ENCODE measurements around the gene GRHL1. TPM values are rescaled to one million over a fixed set of nuclear protein-coding genes. Genes with fewer than 3 reads are reported as not detected.
"Not testable (repeated sequence)": the region's sequence is repeated elsewhere in the genome, so short reads cannot be mapped to it uniquely, and the experiment has no call there.

GRHL1 gene
- total RNA-seq, 1 experiment from 2014 or later, result 2.5 TPM

DNA sequence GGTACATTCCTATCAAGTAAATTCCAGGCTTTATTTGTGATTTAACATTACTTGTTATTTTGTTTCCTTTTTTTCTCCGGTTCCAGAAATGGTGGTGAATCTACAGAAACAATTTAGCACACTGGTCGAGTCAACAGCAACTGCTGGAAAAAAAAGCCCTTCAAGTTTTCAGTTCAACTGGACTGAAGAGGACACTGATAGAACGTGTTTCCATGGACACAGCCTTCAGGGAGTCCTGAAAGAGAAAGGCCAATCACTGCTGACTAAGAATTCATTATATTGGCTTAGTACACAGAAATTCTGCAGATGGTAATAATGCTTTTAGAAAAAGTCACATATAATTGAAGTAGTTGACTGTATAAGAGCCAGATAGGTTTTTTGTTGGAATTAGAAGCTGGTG is 32.0 kb upstream of the GRHL1 start:
- no peak overlapping the region for H2BK15ac ChIP-seq (ENCODE audit: low read depth, low read length)
- H2AFZ ChIP-seq (ENCODE audit: low read length), result no peak overlapping the region
- no peaks in the 10 kb centered on the region for H3K79me1 ChIP-seq (ENCODE audit: insufficient read depth, low read depth, low read length, poor library complexity, severe bottlenecking)
- H4K5ac ChIP-seq (ENCODE audit: insufficient read length, low read depth, low read length), result no peak overlapping the region
- H2BK12ac ChIP-seq (ENCODE audit: insufficient read length, low read depth, low read length), result no peak overlapping the region
- H3K4me2 ChIP-seq (ENCODE audit: insufficient read depth, insufficient read length, low read length), result no peak overlapping the region
- no peaks in the 10 kb centered on the region for H3K79me2 ChIP-seq (ENCODE audit: insufficient read depth, low read length)
- no CpG with 5 or more reads among the region's 3 CpGs for WGBS (ENCODE audit: extremely low coverage, insufficient read length, low lambda C conversion rate)
- no peak overlapping the region for H3K18ac ChIP-seq (ENCODE audit: insufficient read length, low read depth, low read length)
- Mint-ChIP-seq H3K36me3 (ENCODE audit: insufficient read depth in 1 of 3, low read depth in 3 of 3) (peaks cover 0 to 34% (median 15%) of the 10 kb centered on the region in 3 experiments; a peak in 6 of 7 replicates), H3K4me1 (no peaks in the 10 kb centered on the region), H3K27me3 (ENCODE audit: low read depth) (no peaks in the 10 kb centered on the region), H3K9me3 (no peaks in the 10 kb centered on the region), H3K27ac (no peak overlapping the region), H3K4me3 (no peak overlapping the region)
- H3K27ac ChIP-seq (ENCODE audit: insufficient read length, low read depth, low read length), result no peak overlapping the region
- no peak overlapping the region for H3K9ac ChIP-seq (ENCODE audit: extremely low read depth, insufficient read length, low read length)
- no peak overlapping the region for H3K14ac ChIP-seq (ENCODE audit: insufficient read depth, low read length)
- no peaks in the 10 kb centered on the region for H3K4me1 ChIP-seq (ENCODE audit: insufficient read depth, low read length)
- H2BK5ac ChIP-seq (ENCODE audit: insufficient read length, low read length), result no peak overlapping the region
- no peak overlapping the region for H4K8ac ChIP-seq (replicated peaks; ENCODE audit: insufficient read length, low read depth, low read length)
- H3K56ac ChIP-seq (ENCODE audit: insufficient read length, low read depth, low read length), result no peak overlapping the region
- no peak overlapping the region for H4K91ac ChIP-seq (ENCODE audit: insufficient read length, low read depth, low read length)
- no peak for DNase-seq
- no peak overlapping the region for H2BK20ac ChIP-seq (ENCODE audit: low read depth, low read length, poor library complexity, severe bottlenecking)
- H3T11ph ChIP-seq (ENCODE audit: low read length), result no peak overlapping the region
- no peaks in the 10 kb centered on the region for H4K20me1 ChIP-seq (ENCODE audit: control insufficient read depth, insufficient read depth, insufficient read length)
- no peaks in the 10 kb centered on the region for H3K23me2 ChIP-seq (ENCODE audit: insufficient read length, low read depth, low read length, poor library complexity, severe bottlenecking)
- no peak overlapping the region for H2AK5ac ChIP-seq (ENCODE audit: insufficient read length, low read length)
- H3K27me3 ChIP-seq (ENCODE audit: insufficient read depth, low read length), result no peaks in the 10 kb centered on the region
- no peak overlapping the region for H3K23ac ChIP-seq (ENCODE audit: insufficient read length, low read depth, low read length)
- H3K4ac ChIP-seq (ENCODE audit: low read depth, low read length), result no peak overlapping the region
- TF ChIP-seq, protein P1, sequence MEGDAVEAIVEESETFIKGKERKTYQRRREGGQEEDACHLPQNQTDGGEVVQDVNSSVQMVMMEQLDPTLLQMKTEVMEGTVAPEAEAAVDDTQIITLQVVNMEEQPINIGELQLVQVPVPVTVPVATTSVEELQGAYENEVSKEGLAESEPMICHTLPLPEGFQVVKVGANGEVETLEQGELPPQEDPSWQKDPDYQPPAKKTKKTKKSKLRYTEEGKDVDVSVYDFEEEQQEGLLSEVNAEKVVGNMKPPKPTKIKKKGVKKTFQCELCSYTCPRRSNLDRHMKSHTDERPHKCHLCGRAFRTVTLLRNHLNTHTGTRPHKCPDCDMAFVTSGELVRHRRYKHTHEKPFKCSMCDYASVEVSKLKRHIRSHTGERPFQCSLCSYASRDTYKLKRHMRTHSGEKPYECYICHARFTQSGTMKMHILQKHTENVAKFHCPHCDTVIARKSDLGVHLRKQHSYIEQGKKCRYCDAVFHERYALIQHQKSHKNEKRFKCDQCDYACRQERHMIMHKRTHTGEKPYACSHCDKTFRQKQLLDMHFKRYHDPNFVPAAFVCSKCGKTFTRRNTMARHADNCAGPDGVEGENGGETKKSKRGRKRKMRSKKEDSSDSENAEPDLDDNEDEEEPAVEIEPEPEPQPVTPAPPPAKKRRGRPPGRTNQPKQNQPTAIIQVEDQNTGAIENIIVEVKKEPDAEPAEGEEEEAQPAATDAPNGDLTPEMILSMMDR (conservative IDR thresholded peaks at IDR 0.05), result no peak
- H3K9me3 ChIP-seq (ENCODE audit: control insufficient read depth, low read depth, low read length), result no peaks in the 10 kb centered on the region
- H2BK120ac ChIP-seq (ENCODE audit: low read depth, low read length, poor library complexity, severe bottlenecking), result no peak overlapping the region

DNA sequence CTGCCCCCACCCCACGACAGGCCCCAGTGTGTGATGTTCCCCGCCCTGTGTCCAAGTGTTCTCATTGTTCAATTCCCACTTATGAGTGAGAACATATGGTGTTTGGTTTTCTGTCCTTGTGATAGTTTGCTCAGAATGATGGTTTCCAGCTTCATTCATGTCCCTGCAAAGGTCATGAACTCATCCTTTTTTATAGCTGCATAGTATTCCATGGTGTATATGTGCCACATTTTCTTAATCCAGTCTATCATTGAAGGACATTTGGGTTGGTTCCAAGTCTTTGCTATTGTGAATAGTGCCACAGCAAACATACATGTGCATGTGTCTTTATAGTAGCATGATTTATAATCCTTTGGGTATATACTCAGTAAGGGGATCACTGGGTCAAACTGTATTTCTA is 24.5 kb upstream of the GRHL1 start:
- not testable (repeated sequence) for H3K23ac ChIP-seq (ENCODE audit: insufficient read length, low read depth, low read length); H2BK5ac ChIP-seq (ENCODE audit: insufficient read length, low read length); H3K9me3 ChIP-seq (ENCODE audit: control insufficient read depth, low read depth, low read length); H2AK5ac ChIP-seq (ENCODE audit: insufficient read length, low read length); H3K18ac ChIP-seq (ENCODE audit: insufficient read length, low read depth, low read length); H2AFZ ChIP-seq (ENCODE audit: low read length); H3K23me2 ChIP-seq (ENCODE audit: insufficient read length, low read depth, low read length, poor library complexity, severe bottlenecking); H2BK12ac ChIP-seq (ENCODE audit: insufficient read length, low read depth, low read length); H3K4ac ChIP-seq (ENCODE audit: low read depth, low read length); H3K27me3 Mint-ChIP-seq (ENCODE audit: low read depth); H2BK15ac ChIP-seq (ENCODE audit: low read depth, low read length); H2BK120ac ChIP-seq (ENCODE audit: low read depth, low read length, poor library complexity, severe bottlenecking); DNase-seq; H4K91ac ChIP-seq (ENCODE audit: insufficient read length, low read depth, low read length); H3K4me3 Mint-ChIP-seq; H3K4me2 ChIP-seq (ENCODE audit: insufficient read depth, insufficient read length, low read length); H4K20me1 ChIP-seq (ENCODE audit: control insufficient read depth, insufficient read depth, insufficient read length); H3K79me1 ChIP-seq (ENCODE audit: insufficient read depth, low read depth, low read length, poor library complexity, severe bottlenecking); H3K4me1 ChIP-seq (ENCODE audit: insufficient read depth, low read length); H3T11ph ChIP-seq (ENCODE audit: low read length); H3K4me1 Mint-ChIP-seq; H3K9me3 Mint-ChIP-seq; H4K5ac ChIP-seq (ENCODE audit: insufficient read length, low read depth, low read length); H3K27ac Mint-ChIP-seq; H3K27ac ChIP-seq (ENCODE audit: insufficient read length, low read depth, low read length); H3K56ac ChIP-seq (ENCODE audit: insufficient read length, low read depth, low read length); H3K14ac ChIP-seq (ENCODE audit: insufficient read depth, low read length); H4K8ac ChIP-seq (replicated peaks; ENCODE audit: insufficient read length, low read depth, low read length); H3K9ac ChIP-seq (ENCODE audit: extremely low read depth, insufficient read length, low read length); H2BK20ac ChIP-seq (ENCODE audit: low read depth, low read length, poor library complexity, severe bottlenecking); H3K27me3 ChIP-seq (ENCODE audit: insufficient read depth, low read length); H3K79me2 ChIP-seq (ENCODE audit: insufficient read depth, low read length)
- WGBS (ENCODE audit: extremely low coverage, insufficient read length, low lambda C conversion rate), result no CpG with 5 or more reads among the region's 2 CpGs
- peaks cover 20 to 56% (median 38%) of the 10 kb centered on the region in 3 experiments for H3K36me3 Mint-ChIP-seq (ENCODE audit: insufficient read depth in 1 of 3, low read depth in 3 of 3)
